IgD-negative memory B cell (primary cell): ENCODE data around the gene TMEM198. TPM values are rescaled to one million over a fixed set of nuclear protein-coding genes. Genes with fewer than 3 reads are reported as not detected.

Experiments used
- H3K27ac Mint-ChIP-seq, 3 donors: one replicate each; pipeline ENCODE4 v1.8.0; 2020 to 2022; ENCODE audit warnings: mild to moderate bottlenecking in 3 of 3, mixed read lengths in 3 of 3, moderate library complexity in 1 of 3
- H3K27me3 Mint-ChIP-seq: one replicate; pipeline ENCODE4 v1.8.0; 2021; ENCODE audit warnings: mixed read lengths
- H3K36me3 Mint-ChIP-seq: one replicate; pipeline ENCODE4 v1.8.0; 2020; ENCODE audit warnings: mild to moderate bottlenecking, mixed read lengths
- H3K4me1 Mint-ChIP-seq, 3 donors: one replicate each; pipeline ENCODE4 v1.8.0; 2020 to 2022; ENCODE audit warnings: mixed read lengths in 3 of 3, mild to moderate bottlenecking in 1 of 3
- H3K4me3 Mint-ChIP-seq, 4 donors: one replicate each; pipeline ENCODE4 v1.8.0; 2020 to 2022; ENCODE audit warnings: mild to moderate bottlenecking in 4 of 4, mixed read lengths in 4 of 4, moderate library complexity in 3 of 4
- H3K9me3 Mint-ChIP-seq, 3 donors: one replicate each; pipeline ENCODE4 v1.8.0; 2020 to 2021; ENCODE audit warnings: mixed read lengths in 3 of 3, mild to moderate bottlenecking in 1 of 3
- polyA plus RNA-seq: library from polyadenylated mRNA; unstranded; fragments of 300-500 nt; fragmentation: Illumina TruSeq; gene quantifications from one replicate; pipeline ENCODE4 v1.2.3, GENCODE V29; 2021

The TMEM198 gene
- polyA plus RNA-seq, 1 donor from 2014 or later: 0.28 TPM

DNA sequence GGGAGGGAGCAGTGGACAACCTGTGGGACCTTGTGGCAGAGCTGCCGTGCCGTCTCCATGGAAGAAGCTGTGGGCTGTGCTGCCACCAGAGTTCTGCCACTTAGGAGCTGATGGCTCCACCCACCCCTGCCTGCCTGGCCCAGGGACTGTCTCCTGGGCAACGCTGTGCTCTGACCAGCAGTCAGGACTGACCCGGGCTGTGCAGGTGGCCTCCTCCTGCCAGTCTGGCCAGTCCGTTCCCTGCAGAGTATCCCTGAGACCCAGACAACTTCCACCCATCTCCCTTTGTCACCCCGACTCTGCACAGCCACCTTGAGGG is 16.8 kb upstream of the TMEM198 start:
- Mint-ChIP-seq H3K36me3 (no peaks in the 10 kb centered on the region), H3K27ac (no peak overlapping the region), H3K27me3 (peaks cover 67% of the 10 kb centered on the region), H3K4me1 (peaks cover 0 to 4% (median 1%) of the 10 kb centered on the region in 3 donors), H3K9me3 (no peaks in the 10 kb centered on the region), H3K4me3 (no peak overlapping the region)

DNA sequence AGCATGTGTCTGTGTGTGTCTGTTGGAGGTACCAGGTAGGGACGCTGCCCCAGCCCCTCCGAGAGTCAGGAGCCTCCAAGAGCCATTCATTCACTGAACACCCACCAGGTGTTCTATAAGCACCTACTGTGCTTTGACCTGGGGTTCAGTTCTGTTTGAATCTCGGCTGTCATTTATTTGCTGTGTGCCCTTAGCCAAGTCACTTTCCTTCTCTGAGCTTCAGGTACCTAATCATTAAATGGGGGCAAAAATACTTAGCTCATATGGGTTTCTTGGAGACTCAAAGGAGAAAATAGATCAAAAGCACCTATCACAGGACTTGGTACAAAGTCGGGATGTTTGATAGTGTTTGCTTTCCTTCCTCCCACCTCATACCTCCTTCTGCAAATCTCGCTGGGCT is 16.4 kb upstream of the TMEM198 start:
- Mint-ChIP-seq H3K27me3 (peaks cover 66% of the 10 kb centered on the region), H3K4me1 (peaks cover 0 to 3% (median 0%) of the 10 kb centered on the region in 3 donors), H3K36me3 (no peaks in the 10 kb centered on the region), H3K9me3 (no peaks in the 10 kb centered on the region), H3K27ac (no peak overlapping the region), H3K4me3 (no peak overlapping the region)

DNA sequence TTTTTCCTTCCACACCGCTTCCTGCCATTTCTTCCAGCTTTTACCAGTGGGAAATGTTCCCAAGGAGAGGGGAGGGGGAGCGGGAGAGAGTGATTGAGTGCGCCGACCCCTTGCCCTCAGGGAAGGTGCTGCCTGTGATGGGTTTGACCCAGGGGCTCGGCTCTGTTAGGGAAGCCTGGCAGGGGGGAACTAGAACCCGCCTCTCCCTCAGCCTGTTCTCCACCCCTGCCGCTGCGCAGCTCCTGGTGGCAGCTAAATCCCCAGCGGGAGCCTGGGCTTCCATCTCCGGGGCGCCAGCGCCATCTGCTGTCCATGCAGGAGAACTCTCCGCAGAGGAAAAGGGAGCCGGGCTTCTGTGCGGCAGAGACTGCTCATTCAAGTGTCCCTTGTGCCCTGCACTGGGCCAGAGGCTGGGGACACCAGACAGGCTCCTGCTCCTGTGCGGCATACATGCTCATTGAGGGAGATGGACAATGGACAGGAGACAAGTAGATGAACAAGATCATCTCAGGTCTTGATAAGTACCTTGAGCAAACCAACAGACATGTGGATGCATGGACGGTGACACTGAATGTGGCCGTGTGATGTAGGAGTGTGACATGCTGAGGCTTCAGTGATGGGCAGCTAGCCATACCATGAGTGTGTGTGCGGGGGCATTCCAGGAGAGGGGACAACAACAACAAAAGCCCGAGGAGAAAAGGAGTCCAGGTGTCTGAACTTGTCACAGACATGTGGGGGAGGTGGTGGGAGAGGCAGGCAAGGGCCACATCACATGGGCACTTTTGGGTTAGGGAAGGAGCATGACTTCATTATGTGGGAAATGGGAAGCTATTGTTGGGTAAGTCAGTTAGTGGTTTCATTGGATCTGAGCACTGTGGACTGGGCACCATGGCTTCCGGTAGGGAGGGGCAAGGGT is 13.5 kb upstream of the TMEM198 start:
- no peaks in the 10 kb centered on the region for H3K9me3 Mint-ChIP-seq
- H3K36me3 Mint-ChIP-seq: no peaks in the 10 kb centered on the region
- H3K27ac Mint-ChIP-seq: no peak overlapping the region
- peaks cover 48% of the 10 kb centered on the region for H3K27me3 Mint-ChIP-seq
- H3K4me3 Mint-ChIP-seq: no peak overlapping the region
- peaks cover 0 to 1% (median 0%) of the 10 kb centered on the region in 3 donors for H3K4me1 Mint-ChIP-seq

DNA sequence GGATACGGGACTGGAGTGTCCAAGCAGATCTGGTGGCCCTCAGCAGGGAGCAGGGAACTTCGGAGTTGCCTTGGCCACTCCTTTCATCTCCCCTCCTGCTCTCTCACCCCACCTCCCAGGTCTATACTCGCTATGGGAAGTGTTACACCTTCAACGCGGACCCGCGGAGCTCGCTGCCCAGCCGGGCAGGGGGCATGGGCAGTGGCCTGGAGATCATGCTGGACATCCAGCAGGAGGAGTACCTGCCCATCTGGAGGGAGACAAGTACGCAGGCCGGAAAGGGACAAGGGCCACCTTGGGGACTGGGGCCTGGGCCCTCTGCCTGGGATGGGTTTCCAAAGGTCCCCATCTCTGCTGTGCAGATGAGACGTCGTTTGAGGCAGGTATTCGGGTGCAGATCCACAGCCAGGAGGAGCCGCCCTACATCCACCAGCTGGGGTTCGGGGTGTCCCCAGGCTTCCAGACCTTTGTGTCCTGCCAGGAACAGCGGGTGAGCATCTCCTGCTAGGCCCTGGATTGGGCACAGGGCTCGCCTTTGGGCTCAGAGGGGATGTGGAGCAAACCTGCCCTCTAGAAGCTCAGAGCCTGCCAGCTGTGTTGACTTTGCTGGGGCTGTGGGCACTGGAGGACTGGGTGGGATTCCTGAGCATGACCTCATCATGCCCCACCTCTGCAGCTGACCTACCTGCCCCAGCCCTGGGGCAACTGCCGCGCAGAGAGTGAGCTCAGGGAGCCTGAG is 12.0 kb upstream of the TMEM198 start:
- peaks cover 41% of the 10 kb centered on the region for H3K27me3 Mint-ChIP-seq
- no peaks in the 10 kb centered on the region for H3K9me3 Mint-ChIP-seq
- H3K4me1 Mint-ChIP-seq: peaks cover 0 to 1% (median 0%) of the 10 kb centered on the region in 3 donors
- no peak overlapping the region for H3K4me3 Mint-ChIP-seq
- no peak overlapping the region for H3K27ac Mint-ChIP-seq
- no peaks in the 10 kb centered on the region for H3K36me3 Mint-ChIP-seq

DNA sequence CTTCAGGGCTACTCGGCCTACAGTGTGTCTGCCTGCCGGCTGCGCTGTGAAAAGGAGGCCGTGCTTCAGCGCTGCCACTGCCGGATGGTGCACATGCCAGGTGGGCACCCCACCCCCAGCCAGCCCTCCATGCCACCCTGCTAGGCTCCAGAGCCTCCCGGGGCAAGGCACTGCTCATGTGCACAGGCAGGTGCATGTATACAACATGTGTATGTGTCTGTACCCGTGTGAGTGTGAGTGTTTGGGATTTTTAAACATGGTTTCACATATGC is 11.5 kb upstream of the TMEM198 start:
- H3K4me1 Mint-ChIP-seq: no peaks in the 10 kb centered on the region
- H3K4me3 Mint-ChIP-seq: no peak overlapping the region
- H3K27me3 Mint-ChIP-seq: peaks cover 37% of the 10 kb centered on the region
- no peak overlapping the region for H3K27ac Mint-ChIP-seq
- no peaks in the 10 kb centered on the region for H3K9me3 Mint-ChIP-seq
- H3K36me3 Mint-ChIP-seq: no peaks in the 10 kb centered on the region

DNA sequence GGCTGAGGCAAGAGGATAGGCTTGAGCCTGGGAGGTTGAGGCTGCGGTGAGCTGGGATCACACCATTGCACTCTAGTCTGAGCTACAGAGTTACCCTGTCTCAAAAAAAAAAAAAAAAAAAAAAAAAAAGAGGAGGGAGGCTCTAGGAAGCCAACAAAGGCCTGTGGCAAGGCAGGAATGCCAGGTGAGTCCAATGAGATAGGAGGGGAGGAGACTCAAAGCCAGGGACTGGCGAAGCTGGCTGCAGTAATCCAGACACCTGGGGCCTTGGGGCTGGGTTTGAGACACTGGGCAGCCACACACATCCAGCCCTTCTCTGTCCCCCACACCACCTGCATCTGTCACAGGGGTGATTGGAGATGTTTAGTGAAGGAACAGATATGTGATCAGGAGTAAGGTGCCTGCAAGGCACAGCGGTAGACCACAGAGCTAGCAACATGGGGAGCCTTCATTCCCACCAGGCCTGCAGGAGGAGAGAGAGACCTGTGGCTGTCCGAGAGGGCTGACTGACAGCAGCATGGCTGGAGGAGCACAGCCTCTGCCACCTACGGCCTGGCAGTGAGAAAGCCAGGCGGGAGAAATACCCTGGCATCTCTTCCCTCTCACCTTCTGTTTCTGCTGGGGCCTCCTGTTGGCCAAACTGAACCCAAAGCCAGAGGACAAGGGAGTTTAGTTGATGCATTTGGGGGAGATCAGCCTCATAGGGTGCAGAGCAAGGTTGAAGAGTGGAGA is 9.7 kb upstream of the TMEM198 start:
- Mint-ChIP-seq H3K4me1 (no peaks in the 10 kb centered on the region), H3K36me3 (no peaks in the 10 kb centered on the region), H3K27ac (no peak overlapping the region), H3K4me3 (no peak overlapping the region), H3K9me3 (no peaks in the 10 kb centered on the region), H3K27me3 (peaks cover 24% of the 10 kb centered on the region)

DNA sequence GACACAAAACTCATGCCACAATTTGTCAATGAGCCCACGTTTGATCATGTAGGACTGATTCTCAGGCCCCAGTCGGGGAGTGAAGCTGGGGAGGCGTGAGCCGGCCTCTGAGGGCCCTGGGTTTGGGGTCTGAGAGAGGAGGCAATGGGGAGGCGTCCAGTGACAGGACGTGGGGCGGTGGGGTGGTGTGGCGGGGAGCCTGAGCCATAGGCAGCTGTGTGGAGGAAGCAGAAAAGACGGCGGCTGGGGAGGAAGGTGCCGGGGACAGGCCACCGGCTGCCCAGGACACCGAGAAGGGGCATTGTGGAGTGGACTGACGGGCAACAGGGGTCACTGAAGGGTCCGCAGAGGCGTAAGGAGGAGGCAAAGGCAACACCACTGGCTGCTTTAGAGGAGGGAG is 7.4 kb upstream of the TMEM198 start:
- H3K36me3 Mint-ChIP-seq: no peaks in the 10 kb centered on the region
- H3K27ac Mint-ChIP-seq: no peak overlapping the region
- H3K4me3 Mint-ChIP-seq: no peak overlapping the region
- no peaks in the 10 kb centered on the region for H3K9me3 Mint-ChIP-seq
- H3K27me3 Mint-ChIP-seq: peaks cover 9% of the 10 kb centered on the region
- H3K4me1 Mint-ChIP-seq: peaks cover 0 to 5% (median 0%) of the 10 kb centered on the region in 3 donors

DNA sequence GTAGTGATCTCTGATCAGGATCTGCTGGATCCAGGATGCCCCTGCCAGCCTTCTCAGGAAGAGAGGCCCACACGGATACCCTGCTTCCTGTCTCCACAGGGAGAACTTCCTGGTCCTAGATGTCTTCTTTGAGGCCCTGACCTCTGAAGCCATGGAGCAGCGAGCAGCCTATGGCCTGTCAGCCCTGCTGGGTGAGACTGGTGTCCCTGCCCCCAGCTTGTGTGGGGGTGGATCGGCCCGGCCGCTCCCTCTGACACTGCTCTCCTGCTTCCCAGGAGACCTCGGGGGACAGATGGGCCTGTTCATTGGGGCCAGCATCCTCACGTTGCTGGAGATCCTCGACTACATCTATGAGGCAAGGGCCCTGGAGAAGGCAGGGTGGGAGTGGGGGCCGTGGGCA is 6.9 kb upstream of the TMEM198 start:
- no peaks in the 10 kb centered on the region for H3K9me3 Mint-ChIP-seq

DNA sequence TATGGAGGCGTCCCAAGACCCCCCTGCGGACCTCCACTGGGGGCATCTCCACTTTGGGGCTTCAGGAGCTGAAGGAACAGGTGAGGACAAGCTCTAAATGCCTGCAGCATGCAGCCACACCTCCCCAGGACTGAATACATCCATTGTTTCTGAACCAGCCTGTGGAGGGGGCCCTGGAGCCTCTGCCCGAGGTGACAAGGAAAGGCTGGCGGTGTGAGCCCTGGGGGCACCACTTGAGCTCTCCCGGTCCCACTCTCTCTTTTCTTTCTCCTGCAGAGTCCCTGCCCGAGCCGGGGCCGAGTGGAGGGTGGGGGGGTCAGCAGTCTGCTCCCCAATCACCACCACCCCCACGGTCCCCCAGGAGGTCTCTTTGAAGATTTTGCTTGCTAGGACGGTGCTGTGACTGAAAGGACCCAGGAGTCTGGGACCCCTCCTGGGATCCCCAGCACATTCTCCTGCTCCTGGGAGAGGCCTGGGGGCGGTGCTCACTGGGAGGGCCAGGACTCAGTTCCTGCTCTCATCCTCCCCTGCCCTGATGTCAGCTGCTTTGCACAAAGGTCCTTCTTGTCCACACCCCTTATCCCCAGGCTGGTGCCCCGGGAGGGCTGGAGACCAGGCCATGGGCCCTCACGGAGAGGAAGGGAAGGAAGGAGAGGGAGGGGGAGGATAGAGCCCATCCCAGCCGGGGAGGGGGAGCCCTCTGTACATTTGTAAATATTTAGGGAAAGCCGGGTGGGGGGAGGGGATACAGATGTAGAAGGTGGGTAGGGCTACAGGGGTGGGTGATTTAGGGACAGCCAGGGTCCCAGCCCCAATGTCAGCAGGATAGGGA is 6.0 kb upstream of the TMEM198 start:
- H3K4me3 Mint-ChIP-seq: no peak overlapping the region
- no peaks in the 10 kb centered on the region for H3K36me3 Mint-ChIP-seq
- no peak overlapping the region for H3K27ac Mint-ChIP-seq

More for the DNA sequence above, 6.9 kb upstream of the TMEM198 start:
- Mint-ChIP-seq H3K4me1 (peaks cover 0 to 10% (median 0%) of the 10 kb centered on the region in 3 donors), H3K27ac (no peak overlapping the region), H3K4me3 (no peak overlapping the region), H3K27me3 (peaks cover 9% of the 10 kb centered on the region), H3K36me3 (no peaks in the 10 kb centered on the region)

DNA sequence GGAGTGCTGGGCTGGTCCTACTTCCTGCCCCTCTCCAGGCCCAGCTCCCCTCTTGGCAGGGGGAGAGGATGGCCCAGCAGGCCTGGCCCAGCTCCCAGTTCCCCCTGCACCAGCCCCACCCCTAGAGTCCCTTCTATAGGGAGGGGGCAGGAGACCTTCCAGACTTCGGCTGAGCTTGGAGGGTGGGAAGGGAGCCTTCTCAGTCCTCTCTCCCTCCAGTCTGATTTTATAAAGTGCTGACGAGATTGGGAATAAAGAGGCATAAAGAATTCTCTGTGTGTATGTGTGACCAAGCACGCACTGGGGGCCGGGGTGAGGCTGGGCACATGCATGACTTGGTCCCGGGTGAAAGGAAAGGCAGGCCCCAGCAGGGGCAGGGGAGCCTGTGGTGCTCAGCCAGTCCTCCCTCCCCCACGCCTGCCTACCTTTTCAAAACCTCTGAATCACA is 5.3 kb upstream of the TMEM198 start:
- Mint-ChIP-seq H3K9me3 (no peaks in the 10 kb centered on the region), H3K4me3 (no peak overlapping the region), H3K36me3 (no peaks in the 10 kb centered on the region), H3K27me3 (peaks cover 9% of the 10 kb centered on the region), H3K27ac (no peak overlapping the region), H3K4me1 (peaks cover 3 to 21% (median 5%) of the 10 kb centered on the region in 3 donors)

More for the DNA sequence above, 6.0 kb upstream of the TMEM198 start:
- H3K9me3 Mint-ChIP-seq: no peaks in the 10 kb centered on the region
- H3K27me3 Mint-ChIP-seq: peaks cover 9% of the 10 kb centered on the region
- H3K4me1 Mint-ChIP-seq: peaks cover 3 to 19% (median 5%) of the 10 kb centered on the region in 3 donors

DNA sequence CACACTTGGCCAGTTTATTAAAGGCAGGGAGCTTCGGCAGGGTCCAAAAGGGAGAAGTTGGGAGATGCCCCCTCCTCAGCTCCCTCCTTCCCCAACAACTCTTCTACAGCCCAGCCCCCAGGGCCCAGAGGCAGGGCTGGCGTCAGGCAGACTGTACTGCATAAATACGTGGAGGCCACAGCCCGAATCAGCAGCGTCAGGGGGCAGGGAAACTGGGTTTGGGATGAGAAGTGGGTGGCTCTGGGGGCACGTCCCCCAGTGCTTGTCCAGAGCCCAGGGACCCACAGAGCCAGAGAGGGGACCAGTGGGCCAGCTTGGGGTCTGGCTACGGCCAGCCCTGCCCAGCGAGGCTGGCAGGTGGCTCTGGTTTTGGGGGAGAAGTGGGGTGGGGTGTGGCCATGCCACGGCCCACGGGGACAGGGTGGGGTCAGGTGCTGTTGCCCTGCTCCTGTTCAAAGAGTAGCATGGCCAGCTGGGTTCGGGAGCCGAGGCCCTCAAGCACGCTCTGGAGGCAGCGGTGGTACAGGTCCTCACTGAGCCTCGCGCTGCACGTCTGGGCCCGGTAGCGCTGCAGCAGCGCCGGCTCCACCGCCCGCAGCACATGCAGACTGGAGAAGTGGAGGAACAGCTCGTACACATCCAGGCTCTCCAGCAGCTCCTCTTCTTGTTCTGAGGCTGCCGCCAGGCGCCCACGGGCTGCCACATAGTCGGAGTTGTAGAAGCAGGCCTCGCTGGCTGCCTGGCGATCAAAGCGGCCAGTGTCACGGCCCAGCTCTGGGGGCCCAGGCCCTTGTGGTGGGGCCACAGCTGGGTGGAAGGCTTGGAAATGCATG is 4.7 kb upstream of the TMEM198 start:
- H3K4me1 Mint-ChIP-seq: peaks cover 3 to 21% (median 5%) of the 10 kb centered on the region in 3 donors
- no peaks in the 10 kb centered on the region for H3K36me3 Mint-ChIP-seq
- peaks cover 9% of the 10 kb centered on the region for H3K27me3 Mint-ChIP-seq
- no peaks in the 10 kb centered on the region for H3K9me3 Mint-ChIP-seq
- no peak overlapping the region for H3K27ac Mint-ChIP-seq
- no peak overlapping the region for H3K4me3 Mint-ChIP-seq

DNA sequence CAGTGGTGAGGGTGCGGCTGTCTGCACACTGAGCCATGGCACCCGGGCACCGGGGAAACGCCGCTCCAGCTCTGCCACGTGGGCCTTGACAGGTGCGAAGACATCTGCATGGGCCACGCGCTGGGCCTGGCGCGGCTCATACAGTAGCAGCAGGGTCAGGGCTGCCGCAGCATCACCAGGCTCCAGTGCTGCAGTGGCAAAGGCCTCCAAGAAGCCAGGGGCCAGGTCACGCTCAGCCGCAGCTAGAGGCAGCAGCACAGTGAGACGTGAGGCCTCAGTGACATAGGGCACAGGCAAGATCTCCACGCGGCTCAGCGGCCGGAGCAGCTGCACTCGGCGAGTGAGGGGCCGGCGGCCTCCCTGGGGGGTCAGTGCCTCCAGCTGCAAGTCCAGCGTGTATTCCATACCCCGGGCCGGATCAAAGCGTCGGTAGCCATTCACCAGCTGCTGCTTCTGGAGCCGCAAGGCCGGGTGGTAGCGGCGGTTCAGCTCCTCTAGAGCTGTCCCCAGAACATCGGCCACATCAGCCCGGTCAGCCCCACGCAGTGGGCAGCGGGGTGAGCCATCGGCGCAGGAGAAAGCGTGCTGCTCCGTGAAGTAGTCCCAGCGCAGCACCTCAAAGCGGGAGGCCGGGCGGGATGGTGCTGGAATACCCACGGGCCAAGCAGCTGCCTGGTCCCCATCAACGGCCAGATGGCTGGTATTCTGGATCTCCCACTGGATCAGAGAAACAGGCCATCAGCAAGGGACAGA is 3.7 kb upstream of the TMEM198 start:
- Mint-ChIP-seq H3K27ac (no peak overlapping the region), H3K36me3 (no peaks in the 10 kb centered on the region), H3K4me3 (peak overlapping the region in 1 of 4 donors; percentile 33), H3K27me3 (peaks cover 12% of the 10 kb centered on the region), H3K9me3 (no peaks in the 10 kb centered on the region), H3K4me1 (peaks cover 6 to 30% (median 8%) of the 10 kb centered on the region in 3 donors)

DNA sequence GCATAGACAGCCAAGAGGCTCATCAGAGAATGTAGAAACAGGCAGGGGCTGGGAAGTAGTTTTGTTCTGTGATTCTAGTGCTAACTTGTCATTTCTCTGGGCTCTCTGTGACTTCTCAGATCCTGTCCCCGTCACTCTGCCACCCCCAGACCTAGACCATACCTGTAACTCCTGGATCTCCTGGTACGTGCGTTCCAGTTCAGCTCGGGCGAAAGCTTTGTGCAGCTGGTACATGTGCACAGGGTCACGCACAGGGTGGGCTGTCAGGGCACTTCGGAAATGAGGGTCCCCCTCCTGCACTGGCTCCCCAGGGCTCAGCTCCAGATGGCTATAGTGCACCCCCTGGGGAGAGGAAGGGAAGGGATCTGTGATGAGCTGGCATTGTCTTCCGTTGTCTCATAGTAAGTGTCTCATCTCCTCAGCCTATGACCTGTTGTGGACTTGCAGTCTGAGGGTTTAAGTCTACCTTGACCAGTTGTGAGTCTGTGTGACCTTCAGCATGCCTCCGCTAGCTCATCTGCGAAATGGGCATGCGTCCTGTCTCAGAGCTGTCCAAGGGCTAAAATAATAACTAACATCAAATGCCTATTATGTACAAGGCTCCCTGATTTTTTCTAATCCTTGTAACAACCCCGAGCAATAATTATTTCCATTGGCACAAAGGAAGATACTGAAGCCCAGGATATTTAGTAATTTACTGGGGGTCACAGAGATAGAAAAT is 2.9 kb upstream of the TMEM198 start:
- peak overlapping the region; percentile 17 to 94 (median 58) for H3K4me3 Mint-ChIP-seq
- H3K4me1 Mint-ChIP-seq: peaks cover 6 to 30% (median 8%) of the 10 kb centered on the region in 3 donors
- H3K36me3 Mint-ChIP-seq: no peaks in the 10 kb centered on the region
- H3K27me3 Mint-ChIP-seq: peaks cover 11% of the 10 kb centered on the region
- H3K9me3 Mint-ChIP-seq: no peaks in the 10 kb centered on the region
- H3K27ac Mint-ChIP-seq: peak overlapping the region in 1 of 3 donors; percentile 72
